A673 (cell line): ENCODE measurements around the gene SLC35B2. TPM values are rescaled to one million over a fixed set of nuclear protein-coding genes. Genes with fewer than 3 reads are reported as not detected.
A peak's percentile ranks its signal among the peaks of the same experiment; 100 is the strongest.
"Not testable (repeated sequence)": the region's sequence is repeated elsewhere in the genome, so short reads cannot be mapped to it uniquely, and the experiment has no call there.

ENCODE experiments used
- BruUV-seq: library from RNA; stranded (reverse); fragments of 400-500 nt; replicated peaks from 2 replicates; lab custom pipeline; 2021; lab: Mats Ljungman, UMichigan
- CTCF ChIA-PET: fragments of 300-600 bp; sonication (Branson Sonifier 250); formaldehyde crosslinking; loops from one replicate; lab custom pipeline; 2022; ENCODE audit warnings: antibody characterized with exemption; lab: Charles Lee
- POLR2A ChIA-PET: fragments of 300-600 bp; sonication (Branson Sonifier 250); formaldehyde crosslinking; loops from one replicate; lab custom pipeline; 2022; ENCODE audit warnings: antibody characterized with exemption; ENCODE audit not compliant: low non-redundant PET; lab: Charles Lee
- DNase-seq: peaks from one replicate; pipeline ENCODE4 v3.0.0-alpha.2; 2015; ENCODE audit warnings: low spot score
- H3K27ac ChIP-seq: fragments of 200-600 bp; sonication (generic); 2 replicates; pipeline ENCODE4 v1.5.1; 2016; ENCODE audit warnings: mixed run types, low read depth, mild to moderate bottlenecking, mixed read lengths, antibody characterized with exemption, low read length; ENCODE audit not compliant: poor library complexity, severe bottlenecking
- H3K27me3 ChIP-seq: fragments of 200-600 bp; sonication (generic); replicated peaks from 2 replicates; pipeline ENCODE4 v1.6.1; 2017; ENCODE audit warnings: mixed run types, low read depth, mild to moderate bottlenecking, mixed read lengths, antibody characterized with exemption, low read length; ENCODE audit not compliant: insufficient read depth, poor library complexity
- H3K36me3 ChIP-seq: fragments of 200-600 bp; sonication (generic); 2 replicates; pipeline ENCODE4 v1.6.1; 2016; ENCODE audit warnings: mixed run types, mild to moderate bottlenecking, mixed read lengths, antibody characterized with exemption, low read length; ENCODE audit not compliant: insufficient read depth, poor library complexity, severe bottlenecking
- H3K4me1 ChIP-seq: fragments of 200-600 bp; sonication (generic); 2 replicates; pipeline ENCODE4 v1.6.1; 2017; ENCODE audit warnings: mixed run types, mild to moderate bottlenecking, mixed read lengths, antibody characterized with exemption, low read length; ENCODE audit not compliant: insufficient read depth, poor library complexity, severe bottlenecking
- H3K4me3 ChIP-seq: fragments of 200-600 bp; sonication (generic); 2 replicates; pipeline ENCODE4 v1.5.1; 2016; ENCODE audit warnings: low read depth, mixed run types, mild to moderate bottlenecking, mixed read lengths, low read length; ENCODE audit not compliant: poor library complexity, severe bottlenecking
- H3K9me3 ChIP-seq: fragments of 200-600 bp; sonication (generic); 2 replicates; pipeline ENCODE4 v1.6.1; 2016; ENCODE audit warnings: mixed run types, low read depth, mild to moderate bottlenecking, mixed read lengths, antibody characterized with exemption, low read length; ENCODE audit not compliant: poor library complexity, severe bottlenecking
- CTCF ChIP-seq: fragments of 300-800, 200-600 bp; sonication (generic); conservative IDR thresholded peaks from 2 replicates; pipeline ENCODE4 v1.5.1; 2017; ENCODE audit warnings: low read depth, mild to moderate bottlenecking, antibody characterized with exemption, low read length, moderate library complexity, mixed read lengths
- EZH2 ChIP-seq: fragments of 200-600 bp; sonication (generic); IDR thresholded peaks from 2 replicates; pipeline ENCODE4 v1.6.1; 2017; ENCODE audit warnings: borderline replicate concordance, low read depth, mild to moderate bottlenecking, mixed read lengths, antibody characterized with exemption, low read length; ENCODE audit not compliant: poor library complexity, severe bottlenecking
- intact Hi-C: fragments of 100-400 bp; cut with micrococcal nuclease; formaldehyde crosslinking; loops from one replicate; pipeline ENCODE4 v1.10.0; 2022; ENCODE audit not compliant: unreplicated experiment
- total RNA-seq: library from RNA; stranded (reverse); gene quantifications from 2 replicates; pipeline ENCODE4 v1.2.3, GENCODE V29; 2021

The SLC35B2 gene
- total RNA-seq, 1 experiment from 2014 or later, result 52.0 TPM

GRCh38 chr6:44234101-44235025 is 23.0 kb downstream of the SLC35B2 start:
- TF ChIP-seq CTCF, result peak; percentile 65
- TF ChIP-seq EZH2, result no peak
- Histone ChIP-seq H3K4me3 (no peak overlapping the region), H3K36me3 (peaks cover 32% of the 10 kb centered on the region), H3K27ac (peak overlapping the region; percentile 47), H3K27me3 (no peaks in the 10 kb centered on the region), H3K9me3 (no peaks in the 10 kb centered on the region), H3K4me1 (peaks cover 10% of the 10 kb centered on the region)
- CTCF ChIA-PET, result interaction anchor here (0.9 kb wide), 1 partner anchor 13 kb away, joined by 3 read pairs; no protein-coding TSS in a partner anchor
- peak; percentile 61 for DNase-seq
- intact Hi-C loops, result loop anchor here (2.0 kb wide), 1 partner anchor 138 kb away; no protein-coding TSS in a partner anchor
- BruUV-seq, result no TSS peak
- POLR2A ChIA-PET, result no interaction called here

GRCh38 chr6:44233567-44234100 is 23.7 kb downstream of the SLC35B2 start:
- Histone ChIP-seq H3K27ac (peak overlapping the region; percentile 3), H3K4me1 (peaks cover 10% of the 10 kb centered on the region), H3K27me3 (no peaks in the 10 kb centered on the region), H3K4me3 (no peak overlapping the region), H3K36me3 (peaks cover 38% of the 10 kb centered on the region), H3K9me3 (no peaks in the 10 kb centered on the region)
- no peak for DNase-seq
- CTCF ChIA-PET, result interaction anchor here (0.9 kb wide), 1 partner anchor 12 kb away, joined by 3 read pairs; no protein-coding TSS in a partner anchor
- no TSS peak for BruUV-seq
- POLR2A ChIA-PET, result no interaction called here
- intact Hi-C loops, result loop anchor here (2.0 kb wide), 1 partner anchor 137 kb away; no protein-coding TSS in a partner anchor
- TF ChIP-seq CTCF (no peak), EZH2 (no peak)

- CTCF ChIA-PET, result no interaction called here
- no peak for DNase-seq
Measured at GRCh38 chr6:44232676-44233566, 24.4 kb downstream of the SLC35B2 start.

GRCh38 chr6:44231426-44231825 is 25.9 kb downstream of the SLC35B2 start:
- H3K4me3 ChIP-seq, H3K9me3 ChIP-seq, H3K27ac ChIP-seq, BruUV-seq, intact Hi-C loops, H3K4me1 ChIP-seq, H3K27me3 ChIP-seq, POLR2A ChIA-PET, DNase-seq, CTCF ChIA-PET: not testable (repeated sequence)
- H3K36me3 ChIP-seq, result peaks cover 38% of the 10 kb centered on the region

More at GRCh38 chr6:44232676-44233566, 24.4 kb downstream of the SLC35B2 start:
- BruUV-seq, result no TSS peak
- H3K36me3 ChIP-seq, result peaks cover 38% of the 10 kb centered on the region
- H3K27ac ChIP-seq, result peak overlapping the region; percentile 3
- TF ChIP-seq EZH2 (no peak), CTCF (no peak)
- no peak overlapping the region for H3K4me3 ChIP-seq
- H3K4me1 ChIP-seq, result peaks cover 10% of the 10 kb centered on the region
- no peaks in the 10 kb centered on the region for H3K27me3 ChIP-seq
- intact Hi-C loops, result no loop called here
- POLR2A ChIA-PET, result interaction anchor here (0.6 kb wide), 1 partner anchor 32 kb away, joined by 4 read pairs; no protein-coding TSS in a partner anchor
- no peaks in the 10 kb centered on the region for H3K9me3 ChIP-seq
